ENCODE measurements around the gene ETNPPL.

Gene ETNPPL

DNA sequence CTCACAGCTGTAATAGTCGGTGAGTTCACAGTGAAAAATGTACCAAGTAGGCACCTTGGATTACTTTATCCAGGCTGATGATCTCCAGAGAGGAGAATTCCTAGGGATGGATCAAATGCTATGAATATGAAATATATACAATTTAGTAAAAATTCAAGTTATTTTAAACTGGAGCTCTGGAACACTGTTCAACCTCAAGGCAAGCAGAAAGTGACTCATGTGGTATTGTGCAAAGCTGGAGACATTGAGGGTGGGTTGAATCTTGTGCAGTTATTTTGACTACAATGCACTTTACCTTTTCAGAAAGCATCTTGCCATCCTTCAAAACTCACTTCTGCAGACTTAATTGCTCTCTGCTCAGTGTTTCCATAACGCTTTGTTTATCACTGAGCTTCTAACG, 69.0 kb downstream of the ETNPPL start:
- no peak for DNase-seq

DNA sequence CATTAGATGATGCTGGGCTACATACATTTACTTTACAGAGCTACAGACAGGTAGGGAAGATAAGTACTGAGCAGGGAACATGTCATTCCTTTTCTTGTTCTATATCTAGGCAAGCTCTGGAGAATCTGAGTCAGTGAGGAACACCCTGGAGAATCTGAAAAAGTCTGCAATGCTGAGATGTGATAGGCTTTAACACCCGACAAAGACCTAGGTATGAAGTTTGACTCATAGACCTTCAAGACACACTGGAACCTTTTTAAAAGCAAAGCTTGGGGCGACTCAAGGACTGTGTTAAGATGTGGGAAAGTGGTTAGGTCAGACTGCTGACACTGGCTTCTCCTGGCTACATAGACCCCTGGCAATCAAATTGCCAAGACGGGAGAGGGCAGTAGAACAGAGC, 69.6 kb downstream of the ETNPPL start:
- no peak for DNase-seq
